Activated naive CD8-positive, alpha-beta T cell (primary cell): ENCODE data around the gene PRPF40B.

Experiments
- H3K27ac Mint-ChIP-seq: one replicate; pipeline ENCODE4 v1.8.0; 2021; ENCODE audit warnings: mixed read lengths
- H3K27me3 Mint-ChIP-seq: one replicate; pipeline ENCODE4 v1.8.0; 2021; ENCODE audit warnings: mixed read lengths
- H3K36me3 Mint-ChIP-seq: one replicate; pipeline ENCODE4 v1.8.0; 2021; ENCODE audit warnings: mixed read lengths
- H3K4me1 Mint-ChIP-seq: one replicate; pipeline ENCODE4 v1.8.0; 2021; ENCODE audit warnings: low read depth, mixed read lengths
- H3K4me3 Mint-ChIP-seq: one replicate; pipeline ENCODE4 v1.8.0; 2021; ENCODE audit warnings: mild to moderate bottlenecking, mixed read lengths
- H3K9me3 Mint-ChIP-seq: one replicate; pipeline ENCODE4 v1.8.0; 2021; ENCODE audit warnings: low read depth, mixed read lengths

PRPF40B gene

DNA sequence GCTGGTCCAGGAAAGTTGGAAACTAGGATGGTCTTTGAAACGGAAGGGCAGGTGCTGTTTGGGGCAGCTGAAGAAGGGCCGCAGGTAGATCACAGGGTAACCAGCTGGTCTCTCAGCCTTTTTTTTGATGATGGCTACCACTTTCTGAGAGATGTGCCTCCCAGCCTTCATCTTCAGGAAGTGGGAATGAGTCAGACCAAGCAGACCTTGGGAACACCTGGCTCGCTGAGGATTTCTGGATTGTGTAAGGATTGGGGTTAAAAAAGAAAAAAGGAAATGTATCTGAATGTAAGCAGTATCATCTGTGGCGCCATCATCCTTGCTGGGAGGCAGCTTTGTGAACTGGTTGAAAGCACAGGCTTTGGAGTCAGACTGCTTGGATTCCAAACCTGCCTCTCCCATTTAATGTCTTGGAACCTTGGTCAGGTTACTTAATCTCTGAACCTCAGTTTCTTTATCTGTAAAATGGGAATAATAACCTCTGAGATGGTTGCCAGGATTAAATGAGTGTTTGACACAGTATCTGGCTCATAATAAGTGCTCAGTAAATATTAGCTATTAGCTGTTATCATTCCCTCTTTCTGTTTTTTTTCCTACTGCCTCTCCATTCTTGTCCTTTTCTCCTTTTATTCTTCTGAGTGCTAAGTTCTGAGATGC is 1.7 kb downstream of the PRPF40B start:
- Mint-ChIP-seq H3K36me3 (no peaks in the 10 kb centered on the region), H3K9me3 (no peaks in the 10 kb centered on the region), H3K27ac (peak overlapping the region; percentile 25), H3K4me3 (peak overlapping the region; percentile 44), H3K4me1 (peaks cover 21% of the 10 kb centered on the region), H3K27me3 (no peaks in the 10 kb centered on the region)

DNA sequence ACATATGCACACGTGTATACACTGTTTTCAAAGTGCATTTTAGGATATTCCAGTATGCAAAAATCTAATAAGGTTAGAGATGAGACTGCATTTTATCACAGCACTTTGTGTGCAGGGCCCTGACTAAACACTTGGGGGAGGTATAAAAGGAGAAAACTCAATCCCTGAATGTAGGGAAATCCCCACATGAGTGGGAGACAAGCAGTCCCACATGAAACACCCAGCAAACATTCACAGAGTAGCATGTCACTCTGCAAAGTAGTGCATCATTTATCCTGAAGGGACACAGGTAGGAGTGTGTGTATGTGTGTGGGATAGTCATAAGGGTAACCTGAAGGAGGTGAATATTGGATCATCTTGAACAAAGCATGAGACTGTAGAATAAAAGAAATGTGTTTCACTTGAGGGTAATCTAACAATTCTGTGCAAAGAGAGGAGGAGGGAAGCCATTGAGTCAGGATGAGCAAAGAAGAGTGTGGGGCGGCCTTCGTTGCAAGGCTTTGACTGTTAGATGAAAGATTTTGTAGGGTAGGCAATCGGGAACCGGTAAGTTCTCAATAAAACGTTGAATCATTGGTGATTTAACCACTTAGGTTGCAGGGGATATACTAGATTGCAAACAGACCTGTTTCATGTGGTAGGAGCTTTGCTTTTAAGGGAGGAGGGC is 2.9 kb downstream of the PRPF40B start:
- Mint-ChIP-seq H3K27ac (no peak overlapping the region), H3K9me3 (no peaks in the 10 kb centered on the region), H3K4me3 (no peak overlapping the region), H3K27me3 (no peaks in the 10 kb centered on the region), H3K4me1 (peaks cover 15% of the 10 kb centered on the region), H3K36me3 (no peaks in the 10 kb centered on the region)

GRCh38 chr12:49626836-49627235 is 3.5 kb downstream of the PRPF40B start:
- Mint-ChIP-seq H3K36me3 (no peaks in the 10 kb centered on the region), H3K27me3 (no peaks in the 10 kb centered on the region), H3K4me1 (peaks cover 10% of the 10 kb centered on the region), H3K27ac (no peak overlapping the region), H3K9me3 (no peaks in the 10 kb centered on the region), H3K4me3 (no peak overlapping the region)

DNA sequence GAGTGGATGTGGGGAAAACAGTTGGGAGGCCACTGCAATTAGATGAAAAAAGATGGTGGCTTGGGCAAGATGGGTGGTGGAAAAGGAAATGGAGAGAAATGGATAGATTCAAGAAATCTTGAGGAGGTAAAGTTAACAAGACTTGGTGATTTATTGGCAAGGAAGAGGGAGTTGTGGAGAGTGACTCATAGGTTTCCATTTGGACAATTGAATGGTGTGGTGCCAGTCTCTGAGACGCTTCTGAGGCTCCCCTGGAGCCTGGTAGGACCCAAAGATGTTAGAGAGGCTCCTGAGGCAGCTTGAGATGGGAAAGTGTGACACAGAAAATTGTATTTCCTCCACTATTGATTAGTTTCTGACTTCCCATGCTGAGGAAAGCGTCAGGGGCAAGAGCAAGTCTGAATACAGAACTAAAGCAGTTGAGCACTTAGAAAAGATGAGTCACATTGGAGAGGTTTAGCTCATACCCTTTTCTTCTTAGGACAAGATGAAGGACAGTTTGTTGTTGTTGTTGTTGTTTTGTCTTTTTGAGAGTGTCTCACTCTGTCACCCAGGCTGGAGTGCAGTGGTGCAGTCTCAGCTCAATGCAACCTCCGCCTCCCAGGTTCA is 4.5 kb downstream of the PRPF40B start:
- Mint-ChIP-seq H3K27me3 (no peaks in the 10 kb centered on the region), H3K4me1 (peaks cover 2% of the 10 kb centered on the region), H3K36me3 (no peaks in the 10 kb centered on the region), H3K27ac (no peak overlapping the region), H3K4me3 (no peak overlapping the region), H3K9me3 (no peaks in the 10 kb centered on the region)

GRCh38 chr12:49631336-49631907 is 8.1 kb downstream of the PRPF40B start:
- Mint-ChIP-seq H3K27me3 (no peaks in the 10 kb centered on the region), H3K27ac (no peak overlapping the region), H3K4me1 (peaks cover 4% of the 10 kb centered on the region), H3K9me3 (no peaks in the 10 kb centered on the region), H3K36me3 (no peaks in the 10 kb centered on the region), H3K4me3 (no peak overlapping the region)

- no peaks in the 10 kb centered on the region for H3K36me3 Mint-ChIP-seq
- peaks cover 13% of the 10 kb centered on the region for H3K4me1 Mint-ChIP-seq
- H3K27me3 Mint-ChIP-seq: no peaks in the 10 kb centered on the region
- no peak overlapping the region for H3K27ac Mint-ChIP-seq
- no peak overlapping the region for H3K4me3 Mint-ChIP-seq
- no peaks in the 10 kb centered on the region for H3K9me3 Mint-ChIP-seq
Measured at GRCh38 chr12:49632401-49632800, 9.0 kb downstream of the PRPF40B start.

GRCh38 chr12:49632986-49633702 is 9.8 kb downstream of the PRPF40B start:
- Mint-ChIP-seq H3K36me3 (no peaks in the 10 kb centered on the region), H3K9me3 (no peaks in the 10 kb centered on the region), H3K27ac (no peak overlapping the region), H3K4me3 (no peak overlapping the region), H3K4me1 (peaks cover 15% of the 10 kb centered on the region), H3K27me3 (no peaks in the 10 kb centered on the region)

DNA sequence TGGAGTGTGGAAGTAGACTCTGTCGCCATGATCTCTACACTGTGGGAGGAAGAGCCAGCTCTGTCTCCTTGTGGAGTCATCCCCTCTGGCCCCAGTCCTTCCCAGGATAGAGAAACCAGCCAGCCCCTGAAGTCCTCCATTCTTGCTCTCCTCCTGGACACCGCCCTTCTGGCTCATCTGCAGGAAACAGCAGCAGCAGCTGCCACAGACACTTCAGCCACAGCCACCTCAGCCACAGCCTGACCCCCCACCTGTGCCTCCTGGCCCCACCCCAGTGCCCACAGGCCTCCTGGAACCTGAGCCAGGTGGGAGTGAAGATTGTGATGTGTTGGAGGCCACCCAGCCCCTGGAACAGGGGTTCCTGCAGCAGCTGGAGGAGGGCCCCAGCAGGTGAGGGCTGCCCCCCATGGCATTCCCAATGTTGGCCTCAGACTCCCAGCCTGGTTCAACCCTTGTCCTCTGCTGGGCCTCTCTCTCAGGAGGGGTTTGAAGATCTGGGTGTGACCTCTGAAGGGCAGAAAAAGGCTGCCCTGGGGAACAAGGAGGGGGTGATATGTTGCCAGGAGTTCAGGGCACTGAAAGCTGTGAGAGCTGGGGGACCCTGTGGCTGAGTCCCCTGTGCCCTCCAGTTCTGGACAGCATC is 10.5 kb downstream of the PRPF40B start:
- no peaks in the 10 kb centered on the region for H3K36me3 Mint-ChIP-seq
- H3K4me1 Mint-ChIP-seq: peaks cover 18% of the 10 kb centered on the region
- no peak overlapping the region for H3K27ac Mint-ChIP-seq
- no peaks in the 10 kb centered on the region for H3K27me3 Mint-ChIP-seq
- H3K4me3 Mint-ChIP-seq: no peak overlapping the region
- H3K9me3 Mint-ChIP-seq: no peaks in the 10 kb centered on the region

- Mint-ChIP-seq H3K9me3 (no peaks in the 10 kb centered on the region), H3K27me3 (no peaks in the 10 kb centered on the region), H3K4me3 (no peak overlapping the region), H3K27ac (no peak overlapping the region), H3K36me3 (no peaks in the 10 kb centered on the region), H3K4me1 (peaks cover 26% of the 10 kb centered on the region)
Measured at GRCh38 chr12:49635036-49635435, 11.7 kb downstream of the PRPF40B start.

GRCh38 chr12:49635656-49636055 is 12.3 kb downstream of the PRPF40B start:
- Mint-ChIP-seq H3K27ac (no peak overlapping the region), H3K9me3 (no peaks in the 10 kb centered on the region), H3K4me3 (no peak overlapping the region), H3K4me1 (peaks cover 26% of the 10 kb centered on the region), H3K36me3 (no peaks in the 10 kb centered on the region), H3K27me3 (no peaks in the 10 kb centered on the region)

DNA sequence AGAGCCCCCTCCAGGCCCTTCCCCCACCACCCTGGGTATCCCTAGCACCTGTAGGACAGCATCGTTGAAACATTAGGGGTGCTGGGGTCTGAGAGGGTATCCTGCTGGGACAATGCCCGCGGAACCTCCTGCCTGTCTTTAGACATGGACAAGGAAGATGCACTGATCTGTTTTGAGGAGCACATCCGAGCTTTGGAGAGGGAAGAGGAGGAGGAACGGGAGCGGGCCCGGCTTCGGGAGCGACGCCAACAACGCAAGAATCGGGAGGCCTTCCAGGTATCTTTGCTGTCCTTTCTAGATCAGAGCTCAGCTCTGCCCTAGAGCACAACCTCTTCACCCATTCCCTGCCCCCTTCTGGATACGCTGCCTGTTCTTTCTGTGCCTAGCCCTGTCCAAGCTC is 13.2 kb downstream of the PRPF40B start:
- Mint-ChIP-seq H3K36me3 (no peaks in the 10 kb centered on the region), H3K27ac (peak overlapping the region; percentile 19), H3K27me3 (no peaks in the 10 kb centered on the region), H3K4me1 (peaks cover 26% of the 10 kb centered on the region), H3K4me3 (no peak overlapping the region), H3K9me3 (no peaks in the 10 kb centered on the region)

GRCh38 chr12:49636979-49637755 is 13.8 kb downstream of the PRPF40B start:
- H3K27me3 Mint-ChIP-seq: no peaks in the 10 kb centered on the region
- H3K27ac Mint-ChIP-seq: peak overlapping the region; percentile 13
- no peaks in the 10 kb centered on the region for H3K9me3 Mint-ChIP-seq
- H3K4me3 Mint-ChIP-seq: no peak overlapping the region
- H3K36me3 Mint-ChIP-seq: no peaks in the 10 kb centered on the region
- H3K4me1 Mint-ChIP-seq: peaks cover 26% of the 10 kb centered on the region

- Mint-ChIP-seq H3K27me3 (no peaks in the 10 kb centered on the region), H3K4me3 (no peak overlapping the region), H3K9me3 (no peaks in the 10 kb centered on the region), H3K27ac (peak overlapping the region; percentile 8), H3K4me1 (peaks cover 37% of the 10 kb centered on the region), H3K36me3 (no peaks in the 10 kb centered on the region)
Measured at GRCh38 chr12:49641748-49642369, 18.5 kb downstream of the PRPF40B start.
